Measurements from ENCODE around the gene SORCS2. TPM values are rescaled to one million over a fixed set of nuclear protein-coding genes. Genes with fewer than 3 reads are reported as not detected.

The SORCS2 gene
- total RNA-seq, 1 experiment from 2014 or later = 0.15 TPM

GRCh38 chr4:7665321-7665720 is 473.0 kb downstream of the SORCS2 start:
- BruUV-seq (replicated peaks) = no TSS peak
- Histone ChIP-seq H3K4me1 (ENCODE audit: control insufficient read depth, insufficient read depth, low read length) (no peaks in the 10 kb centered on the region), H3K27me3 (ENCODE audit: control insufficient read depth, insufficient read depth, low read length) (no peaks in the 10 kb centered on the region), H3K27ac (ENCODE audit: low read length) (no peak overlapping the region), H3K9me3 (ENCODE audit: control insufficient read depth, insufficient read depth, low read depth, low read length) (no peaks in the 10 kb centered on the region), H3K36me3 (ENCODE audit: control insufficient read depth, insufficient read depth, low read length) (no peaks in the 10 kb centered on the region), H3K4me3 (ENCODE audit: low read depth in 2 of 2, low read length in 2 of 2) (no peak overlapping the region)
- CTCF ChIA-PET = no interaction called here
- DNase-seq (ENCODE audit: low read depth, low spot score) = no peak
- POLR2A ChIA-PET = no interaction called here
- intact Hi-C loops (cut with micrococcal nuclease; ENCODE audit: unreplicated experiment) = no loop called here
- no peak for TF ChIP-seq POLR2AphosphoS5 (IDR thresholded peaks at IDR 0.05; ENCODE audit: low read depth, low read length)
- TF ChIP-seq TCF7L2 (IDR thresholded peaks at IDR 0.05; ENCODE audit: low read depth, low read length) = no peak
- no peak for TF ChIP-seq REST (IDR thresholded peaks at IDR 0.05; ENCODE audit: insufficient read depth in 1 of 2, low read depth in 2 of 2, low read length in 1 of 2)
- no peak for TF ChIP-seq CTCF (IDR thresholded peaks at IDR 0.05)
- no peak for TF ChIP-seq SIN3A (IDR thresholded peaks at IDR 0.05; ENCODE audit: borderline replicate concordance, insufficient read depth, low read depth, low read length)
- no peak for ATAC-seq
- in situ Hi-C loops (cut with HindIII; ENCODE audit: low pct_unique_long_range_greater_than_20kb, low sequenced_read_pairs) = no loop called here

- TF ChIP-seq TCF7L2 (IDR thresholded peaks at IDR 0.05; ENCODE audit: low read depth, low read length) (no peak), POLR2AphosphoS5 (IDR thresholded peaks at IDR 0.05; ENCODE audit: low read depth, low read length) (no peak), CTCF (IDR thresholded peaks at IDR 0.05) (no peak), REST (IDR thresholded peaks at IDR 0.05; ENCODE audit: insufficient read depth in 1 of 2, low read depth in 2 of 2, low read length in 1 of 2) (no peak), SIN3A (IDR thresholded peaks at IDR 0.05; ENCODE audit: borderline replicate concordance, insufficient read depth, low read depth, low read length) (no peak)
- no peak overlapping the region for H3K4me3 ChIP-seq (ENCODE audit: low read depth in 2 of 2, low read length in 2 of 2)
- CTCF ChIA-PET = no interaction called here
- POLR2A ChIA-PET = no interaction called here
- no peaks in the 10 kb centered on the region for H3K36me3 ChIP-seq (ENCODE audit: control insufficient read depth, insufficient read depth, low read length)
- BruUV-seq (replicated peaks) = no TSS peak
- H3K27me3 ChIP-seq (ENCODE audit: control insufficient read depth, insufficient read depth, low read length) = no peaks in the 10 kb centered on the region
- in situ Hi-C loops (cut with HindIII; ENCODE audit: low pct_unique_long_range_greater_than_20kb, low sequenced_read_pairs) = no loop called here
- DNase-seq (ENCODE audit: low read depth, low spot score) = no peak
- intact Hi-C loops (cut with micrococcal nuclease; ENCODE audit: unreplicated experiment) = no loop called here
- ATAC-seq = no peak
- no peaks in the 10 kb centered on the region for H3K4me1 ChIP-seq (ENCODE audit: control insufficient read depth, insufficient read depth, low read length)
- no peak overlapping the region for H3K27ac ChIP-seq (ENCODE audit: low read length)
- no peaks in the 10 kb centered on the region for H3K9me3 ChIP-seq (ENCODE audit: control insufficient read depth, insufficient read depth, low read depth, low read length)
Observed at GRCh38 chr4:7666011-7666410, 473.7 kb downstream of the SORCS2 start.

Data from Panc1 (cell line).